DOHH2 (cell line): Measurements from ENCODE around the gene ANKRD33B.

Experiments
- EZH2phosphoT487 ChIP-seq: fragments of 200-600 bp; sonication (generic); IDR thresholded peaks from 2 replicates; pipeline ENCODE4 v1.6.1; 2017; ENCODE audit warnings: borderline replicate concordance, mild to moderate bottlenecking, antibody characterized with exemption, low read length, moderate library complexity, mixed read lengths
- TF ChIP-seq, protein P1 (sequence below): fragments of 200-600 bp; sonication (generic); IDR thresholded peaks from one replicate; pipeline ENCODE4 v1.5.1; 2014; ENCODE audit warnings: antibody characterized with exemption, mild to moderate bottlenecking, low read depth, low read length; ENCODE audit not compliant: poor library complexity, severe bottlenecking

DNA sequence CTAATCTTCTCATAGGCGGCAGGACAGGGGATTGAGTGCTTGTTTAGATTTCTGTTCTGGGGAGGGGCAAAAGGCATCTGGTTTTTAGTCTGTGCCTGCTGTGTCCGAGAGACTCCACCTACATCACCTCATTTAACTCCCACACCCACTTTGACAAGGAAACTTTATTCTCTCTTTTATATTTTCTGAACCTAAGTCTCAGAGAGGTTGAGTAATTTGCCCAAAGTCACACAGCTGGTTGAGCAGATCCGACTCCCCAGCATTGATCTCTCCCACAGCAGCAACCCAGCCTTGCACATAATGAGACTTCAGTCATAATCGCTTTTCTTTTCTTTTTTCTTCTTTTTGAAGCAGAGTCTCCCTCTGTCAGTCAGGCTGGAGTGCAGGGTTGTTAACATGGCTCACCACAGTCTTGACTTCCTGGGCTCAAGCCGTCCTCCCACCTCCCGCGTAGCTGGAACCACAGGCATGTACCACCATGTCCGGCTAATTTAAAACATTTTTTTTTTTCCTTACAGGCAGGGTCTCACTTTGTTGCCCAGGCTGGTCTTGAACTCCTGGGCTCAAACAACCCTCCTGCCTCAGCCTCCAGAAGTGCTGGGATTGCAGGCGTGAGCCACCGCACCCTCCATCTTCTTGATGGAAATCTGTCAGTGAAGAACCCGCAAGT is 36.5 kb upstream of the ANKRD33B start:
- TF ChIP-seq, protein P1, sequence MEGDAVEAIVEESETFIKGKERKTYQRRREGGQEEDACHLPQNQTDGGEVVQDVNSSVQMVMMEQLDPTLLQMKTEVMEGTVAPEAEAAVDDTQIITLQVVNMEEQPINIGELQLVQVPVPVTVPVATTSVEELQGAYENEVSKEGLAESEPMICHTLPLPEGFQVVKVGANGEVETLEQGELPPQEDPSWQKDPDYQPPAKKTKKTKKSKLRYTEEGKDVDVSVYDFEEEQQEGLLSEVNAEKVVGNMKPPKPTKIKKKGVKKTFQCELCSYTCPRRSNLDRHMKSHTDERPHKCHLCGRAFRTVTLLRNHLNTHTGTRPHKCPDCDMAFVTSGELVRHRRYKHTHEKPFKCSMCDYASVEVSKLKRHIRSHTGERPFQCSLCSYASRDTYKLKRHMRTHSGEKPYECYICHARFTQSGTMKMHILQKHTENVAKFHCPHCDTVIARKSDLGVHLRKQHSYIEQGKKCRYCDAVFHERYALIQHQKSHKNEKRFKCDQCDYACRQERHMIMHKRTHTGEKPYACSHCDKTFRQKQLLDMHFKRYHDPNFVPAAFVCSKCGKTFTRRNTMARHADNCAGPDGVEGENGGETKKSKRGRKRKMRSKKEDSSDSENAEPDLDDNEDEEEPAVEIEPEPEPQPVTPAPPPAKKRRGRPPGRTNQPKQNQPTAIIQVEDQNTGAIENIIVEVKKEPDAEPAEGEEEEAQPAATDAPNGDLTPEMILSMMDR, result no peak
- TF ChIP-seq EZH2phosphoT487, result no peak
